Neural cell (in vitro differentiated cells): Measurements from ENCODE around the gene AICDA. TPM values are rescaled to one million over a fixed set of nuclear protein-coding genes. Genes with fewer than 3 reads are reported as not detected.
"Not testable (repeated sequence)": the region's sequence is repeated elsewhere in the genome, so short reads cannot be mapped to it uniquely, and the experiment has no call there.

Source experiments
- H2AFZ ChIP-seq: fragments of 200-600, 300-800 bp; sonication (generic), shearing (Covaris generic); 2 replicates; pipeline ENCODE4 v1.6.0; 2014; ENCODE audit warnings: low read depth, mild to moderate bottlenecking, antibody characterized with exemption, low read length, moderate library complexity
- H3F3A ChIP-seq: fragments of 200-600 bp; shearing (Covaris generic); 2 replicates; pipeline ENCODE4 v1.6.1; 2016; ENCODE audit warnings: mild to moderate bottlenecking, moderate library complexity, mixed read lengths, antibody characterized with exemption, low read length; ENCODE audit not compliant: insufficient read depth, poor library complexity, severe bottlenecking
- H3K27ac ChIP-seq: fragments of 200-600, 300-800 bp; sonication (generic), shearing (Covaris generic); 2 replicates; pipeline ENCODE4 v1.5.1; 2014; ENCODE audit warnings: mild to moderate bottlenecking, low read length, moderate library complexity
- H3K27me3 ChIP-seq: fragments of 300-800, 200-600 bp; sonication (generic), shearing (Covaris generic); 2 replicates; pipeline ENCODE4 v1.6.0; 2014; ENCODE audit warnings: mild to moderate bottlenecking, low read depth, low read length, moderate library complexity; ENCODE audit not compliant: insufficient read depth
- H3K36me3 ChIP-seq: fragments of 300-800, 200-600 bp; sonication (generic), shearing (Covaris generic); 2 replicates; pipeline ENCODE4 v1.5.1; 2014; ENCODE audit warnings: mild to moderate bottlenecking, antibody characterized with exemption, low read length, moderate library complexity; ENCODE audit not compliant: insufficient read depth
- H3K4me2 ChIP-seq: fragments of 300-800, 200-600 bp; sonication (generic), shearing (Covaris generic); 2 replicates; pipeline ENCODE4 v1.6.0; 2014; ENCODE audit warnings: mild to moderate bottlenecking, low read length
- H3K4me3 ChIP-seq: fragments of 300-800, 200-600 bp; sonication (generic), shearing (Covaris generic); 2 replicates; pipeline ENCODE4 v1.5.1; 2014; ENCODE audit warnings: mild to moderate bottlenecking, low read length, moderate library complexity
- H3K79me2 ChIP-seq: fragments of 200-600 bp; shearing (Covaris generic); replicated peaks from 2 replicates; pipeline ENCODE4 v1.6.0; 2014; ENCODE audit warnings: mild to moderate bottlenecking, low read length, moderate library complexity; ENCODE audit not compliant: insufficient read depth
- H3K9ac ChIP-seq: fragments of 300-800, 200-600 bp; sonication (generic), shearing (Covaris generic); 2 replicates; pipeline ENCODE4 v1.6.1; 2016; ENCODE audit warnings: mild to moderate bottlenecking, low read length, mixed read lengths
- H3K9me2 ChIP-seq: fragments of 200-600 bp; shearing (Covaris generic); 2 replicates; pipeline ENCODE4 v1.6.1; 2016; ENCODE audit warnings: mild to moderate bottlenecking, low read length, mixed read lengths; ENCODE audit not compliant: insufficient read depth
- H3K9me3 ChIP-seq: fragments of 200-600, 300-800 bp; sonication (generic), shearing (Covaris generic); 2 replicates; pipeline ENCODE4 v1.6.1; 2016; ENCODE audit warnings: mild to moderate bottlenecking, mixed run types, low read length, moderate library complexity, mixed read lengths
- H4K20me1 ChIP-seq: fragments of 200-600 bp; shearing (Covaris generic); 2 replicates; pipeline ENCODE4 v1.6.1; 2016; ENCODE audit warnings: mild to moderate bottlenecking, mixed run types; ENCODE audit not compliant: insufficient read depth
- EP300 ChIP-seq: fragments of 450-650 bp; conservative IDR thresholded peaks from 2 replicates; pipeline ENCODE4 v1.6.1; 2014; ENCODE audit warnings: antibody characterized with exemption, mild to moderate bottlenecking, moderate library complexity; ENCODE audit not compliant: poor library complexity, severe bottlenecking
- EZH2 ChIP-seq: fragments of 200-600, 300-800 bp; shearing (Covaris generic), sonication (generic); IDR thresholded peaks from 2 replicates; pipeline ENCODE4 v1.6.1; 2014; ENCODE audit warnings: antibody characterized with exemption, low read length, borderline replicate concordance, mild to moderate bottlenecking; ENCODE audit not compliant: insufficient read depth, poor library complexity, severe bottlenecking
- MXI1 ChIP-seq: fragments of 450-650 bp; conservative IDR thresholded peaks from 2 replicates; pipeline ENCODE4 v1.6.1; 2014; ENCODE audit warnings: antibody characterized with exemption, mild to moderate bottlenecking; ENCODE audit not compliant: poor library complexity, severe bottlenecking
- POLR2AphosphoS5 ChIP-seq: IDR thresholded peaks from 2 replicates; pipeline ENCODE4 v1.6.1; 2012
- RAD21 ChIP-seq: fragments of 450-650 bp; conservative IDR thresholded peaks from 2 replicates; pipeline ENCODE4 v1.6.1; 2014; ENCODE audit warnings: antibody characterized with exemption, mild to moderate bottlenecking, moderate library complexity
- SMC3 ChIP-seq: fragments of 450-650 bp; conservative IDR thresholded peaks from 2 replicates; pipeline ENCODE4 v1.6.1; 2014; ENCODE audit warnings: antibody characterized with exemption, mild to moderate bottlenecking, moderate library complexity; ENCODE audit not compliant: poor library complexity
- TAF1 ChIP-seq: IDR thresholded peaks from 2 replicates; pipeline ENCODE4 v1.6.1; 2012; ENCODE audit warnings: low read depth
- polyA plus RNA-seq: library from polyadenylated mRNA; depleted of rRNA; stranded (reverse); fragments of >200 nt; gene quantifications from 2 replicates; pipeline ENCODE4 v1.2.3, GENCODE V29; 2014
- TF ChIP-seq, protein P1 (sequence below): fragments of 450-650 bp; IDR thresholded peaks from 2 replicates; pipeline ENCODE4 v1.5.1; 2014; ENCODE audit warnings: antibody characterized with exemption, mild to moderate bottlenecking, moderate library complexity; ENCODE audit not compliant: poor library complexity, severe bottlenecking
- TF ChIP-seq, protein P2 (sequence below): IDR thresholded peaks from 2 replicates; pipeline ENCODE4 v1.6.1; 2012; ENCODE audit warnings: borderline replicate concordance

The AICDA gene
- polyA plus RNA-seq, 1 donor from 2014 or later: not detected

GRCh38 chr12:8572507-8572906 lies 40.2 kb downstream of the AICDA start:
- no peak overlapping the region for H3K4me3 ChIP-seq
- H2AFZ ChIP-seq: no peak overlapping the region
- H3F3A ChIP-seq: no peaks in the 10 kb centered on the region
- H3K79me2 ChIP-seq: no peaks in the 10 kb centered on the region
- H3K9me2 ChIP-seq: no peaks in the 10 kb centered on the region
- TF ChIP-seq, protein P1, sequence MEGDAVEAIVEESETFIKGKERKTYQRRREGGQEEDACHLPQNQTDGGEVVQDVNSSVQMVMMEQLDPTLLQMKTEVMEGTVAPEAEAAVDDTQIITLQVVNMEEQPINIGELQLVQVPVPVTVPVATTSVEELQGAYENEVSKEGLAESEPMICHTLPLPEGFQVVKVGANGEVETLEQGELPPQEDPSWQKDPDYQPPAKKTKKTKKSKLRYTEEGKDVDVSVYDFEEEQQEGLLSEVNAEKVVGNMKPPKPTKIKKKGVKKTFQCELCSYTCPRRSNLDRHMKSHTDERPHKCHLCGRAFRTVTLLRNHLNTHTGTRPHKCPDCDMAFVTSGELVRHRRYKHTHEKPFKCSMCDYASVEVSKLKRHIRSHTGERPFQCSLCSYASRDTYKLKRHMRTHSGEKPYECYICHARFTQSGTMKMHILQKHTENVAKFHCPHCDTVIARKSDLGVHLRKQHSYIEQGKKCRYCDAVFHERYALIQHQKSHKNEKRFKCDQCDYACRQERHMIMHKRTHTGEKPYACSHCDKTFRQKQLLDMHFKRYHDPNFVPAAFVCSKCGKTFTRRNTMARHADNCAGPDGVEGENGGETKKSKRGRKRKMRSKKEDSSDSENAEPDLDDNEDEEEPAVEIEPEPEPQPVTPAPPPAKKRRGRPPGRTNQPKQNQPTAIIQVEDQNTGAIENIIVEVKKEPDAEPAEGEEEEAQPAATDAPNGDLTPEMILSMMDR: no peak
- TF ChIP-seq POLR2AphosphoS5 (no peak), EZH2 (no peak), SMC3 (no peak), TAF1 (no peak), MXI1 (no peak), EP300 (no peak), RAD21 (no peak)
- TF ChIP-seq, protein P2, sequence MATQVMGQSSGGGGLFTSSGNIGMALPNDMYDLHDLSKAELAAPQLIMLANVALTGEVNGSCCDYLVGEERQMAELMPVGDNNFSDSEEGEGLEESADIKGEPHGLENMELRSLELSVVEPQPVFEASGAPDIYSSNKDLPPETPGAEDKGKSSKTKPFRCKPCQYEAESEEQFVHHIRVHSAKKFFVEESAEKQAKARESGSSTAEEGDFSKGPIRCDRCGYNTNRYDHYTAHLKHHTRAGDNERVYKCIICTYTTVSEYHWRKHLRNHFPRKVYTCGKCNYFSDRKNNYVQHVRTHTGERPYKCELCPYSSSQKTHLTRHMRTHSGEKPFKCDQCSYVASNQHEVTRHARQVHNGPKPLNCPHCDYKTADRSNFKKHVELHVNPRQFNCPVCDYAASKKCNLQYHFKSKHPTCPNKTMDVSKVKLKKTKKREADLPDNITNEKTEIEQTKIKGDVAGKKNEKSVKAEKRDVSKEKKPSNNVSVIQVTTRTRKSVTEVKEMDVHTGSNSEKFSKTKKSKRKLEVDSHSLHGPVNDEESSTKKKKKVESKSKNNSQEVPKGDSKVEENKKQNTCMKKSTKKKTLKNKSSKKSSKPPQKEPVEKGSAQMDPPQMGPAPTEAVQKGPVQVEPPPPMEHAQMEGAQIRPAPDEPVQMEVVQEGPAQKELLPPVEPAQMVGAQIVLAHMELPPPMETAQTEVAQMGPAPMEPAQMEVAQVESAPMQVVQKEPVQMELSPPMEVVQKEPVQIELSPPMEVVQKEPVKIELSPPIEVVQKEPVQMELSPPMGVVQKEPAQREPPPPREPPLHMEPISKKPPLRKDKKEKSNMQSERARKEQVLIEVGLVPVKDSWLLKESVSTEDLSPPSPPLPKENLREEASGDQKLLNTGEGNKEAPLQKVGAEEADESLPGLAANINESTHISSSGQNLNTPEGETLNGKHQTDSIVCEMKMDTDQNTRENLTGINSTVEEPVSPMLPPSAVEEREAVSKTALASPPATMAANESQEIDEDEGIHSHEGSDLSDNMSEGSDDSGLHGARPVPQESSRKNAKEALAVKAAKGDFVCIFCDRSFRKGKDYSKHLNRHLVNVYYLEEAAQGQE: no peak
- H3K9ac ChIP-seq: no peak overlapping the region
- H3K27me3 ChIP-seq: no peaks in the 10 kb centered on the region
- no peaks in the 10 kb centered on the region for H3K36me3 ChIP-seq
- no peak overlapping the region for H3K4me2 ChIP-seq
- no peaks in the 10 kb centered on the region for H4K20me1 ChIP-seq
- no peaks in the 10 kb centered on the region for H3K9me3 ChIP-seq
- H3K27ac ChIP-seq: no peak overlapping the region

- Histone ChIP-seq H3K9ac (no peak overlapping the region), H3K9me2 (no peaks in the 10 kb centered on the region), H3K27me3 (no peaks in the 10 kb centered on the region), H3F3A (no peaks in the 10 kb centered on the region), H2AFZ (no peak overlapping the region), H3K36me3 (no peaks in the 10 kb centered on the region), H3K4me3 (no peak overlapping the region), H4K20me1 (no peaks in the 10 kb centered on the region), H3K9me3 (no peaks in the 10 kb centered on the region), H3K4me2 (no peak overlapping the region), H3K27ac (no peak overlapping the region), H3K79me2 (no peaks in the 10 kb centered on the region)
- TF ChIP-seq MXI1 (no peak), POLR2AphosphoS5 (no peak), RAD21 (no peak), EP300 (no peak), SMC3 (no peak), TAF1 (no peak)
- TF ChIP-seq, protein P1: no peak
Observed at GRCh38 chr12:8566525-8566924, 46.1 kb downstream of the AICDA start.

GRCh38 chr12:8566052-8566451 lies 46.6 kb downstream of the AICDA start:
- H3K4me2 ChIP-seq, H3K36me3 ChIP-seq, H4K20me1 ChIP-seq, H3K9ac ChIP-seq, H3K27me3 ChIP-seq, H3K4me3 ChIP-seq, H3K9me3 ChIP-seq, H2AFZ ChIP-seq, H3F3A ChIP-seq, H3K9me2 ChIP-seq, H3K79me2 ChIP-seq, H3K27ac ChIP-seq: not testable (repeated sequence)
